ENCODE results near the gene DERL2.

DNA sequence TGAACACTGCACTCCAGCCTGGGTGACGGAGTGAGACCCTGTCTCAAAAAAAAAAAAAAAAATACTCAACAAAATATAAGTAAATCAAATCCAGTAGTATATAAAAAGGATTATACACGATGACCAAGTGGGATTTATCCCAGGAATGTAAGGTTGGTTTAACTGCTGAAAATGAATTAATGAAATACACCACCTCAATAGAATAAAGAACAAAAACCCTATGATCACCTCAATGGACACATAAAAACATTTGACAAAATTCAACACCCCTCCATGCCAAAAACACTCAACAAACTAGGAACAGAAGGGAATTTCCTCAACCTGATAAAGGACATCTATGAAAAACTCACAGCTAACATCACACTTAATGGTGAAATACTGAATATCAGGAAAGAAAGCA lies 7.0 kb upstream of the DERL2 start:
- TF ChIP-seq PATZ1 (CRISPR knock-in tag; IDR thresholded peaks at IDR 0.05; ENCODE audit: borderline replicate concordance) (no peak), CREB5 (CRISPR knock-in tag; IDR thresholded peaks at IDR 0.05; ENCODE audit: low read depth) (no peak), ZFP3 (CRISPR knock-in tag; IDR thresholded peaks at IDR 0.05) (no peak), ESRRG (CRISPR knock-in tag; IDR thresholded peaks at IDR 0.05) (no peak), RARB (CRISPR knock-in tag; IDR thresholded peaks at IDR 0.05) (no peak), TSHZ2 (CRISPR knock-in tag; IDR thresholded peaks at IDR 0.05) (no peak), ISL1 (CRISPR knock-in tag; IDR thresholded peaks at IDR 0.05) (no peak), ZFP30 (CRISPR knock-in tag; IDR thresholded peaks at IDR 0.05) (no peak), ARNTL (CRISPR knock-in tag; IDR thresholded peaks at IDR 0.05; ENCODE audit: borderline replicate concordance, low read depth) (no peak), POU6F1 (CRISPR knock-in tag; IDR thresholded peaks at IDR 0.05; ENCODE audit: borderline replicate concordance, low read depth) (no peak), ZC3H10 (CRISPR knock-in tag; IDR thresholded peaks at IDR 0.05) (no peak), BACH2 (CRISPR knock-in tag; IDR thresholded peaks at IDR 0.05; ENCODE audit: borderline replicate concordance) (no peak), ZNF70 (CRISPR knock-in tag; IDR thresholded peaks at IDR 0.05) (no peak), CSDC2 (CRISPR knock-in tag; IDR thresholded peaks at IDR 0.05) (no peak)

All from SK-N-SH treated with all-trans-retinoic acid at 6 μM for 48 hours (cell line).